ENCODE measurements around the gene HOGA1.

- TF ChIP-seq CTCF (optimal IDR thresholded peaks at IDR 0.05 in 1 of 3, IDR thresholded peaks at IDR 0.05 in 1 of 3, conservative IDR thresholded peaks at IDR 0.05 in 1 of 3; ENCODE audit: extremely low read depth in 1 of 3, insufficient read depth in 2 of 3, low read length in 3 of 3) (no peak), EZH2 (IDR thresholded peaks at IDR 0.05; ENCODE audit: low read length) (no peak)
These were observed 19.4 kb upstream of the HOGA1 start for GRCh38 chr10:97564776-97565175.

Data from keratinocyte (primary cell).